Stimulated activated CD8-positive, alpha-beta memory T cell treated with anti-CD3 and anti-CD28 coated beads, Interleukin-4, amount 100 ng/mL, for 4 hours (primary cell): Measurements from ENCODE around the gene IPP.
"Not testable (repeated sequence)": the region's sequence is repeated elsewhere in the genome, so short reads cannot be mapped to it uniquely, and the experiment has no call there.

Experiments used
- DNase-seq, 2 donors: peaks; one replicate each; pipeline ENCODE4 v3.0.0-alpha.2; 2020; ENCODE audit warnings: low read depth in 2 of 2, low spot score in 1 of 2

The IPP gene

DNA sequence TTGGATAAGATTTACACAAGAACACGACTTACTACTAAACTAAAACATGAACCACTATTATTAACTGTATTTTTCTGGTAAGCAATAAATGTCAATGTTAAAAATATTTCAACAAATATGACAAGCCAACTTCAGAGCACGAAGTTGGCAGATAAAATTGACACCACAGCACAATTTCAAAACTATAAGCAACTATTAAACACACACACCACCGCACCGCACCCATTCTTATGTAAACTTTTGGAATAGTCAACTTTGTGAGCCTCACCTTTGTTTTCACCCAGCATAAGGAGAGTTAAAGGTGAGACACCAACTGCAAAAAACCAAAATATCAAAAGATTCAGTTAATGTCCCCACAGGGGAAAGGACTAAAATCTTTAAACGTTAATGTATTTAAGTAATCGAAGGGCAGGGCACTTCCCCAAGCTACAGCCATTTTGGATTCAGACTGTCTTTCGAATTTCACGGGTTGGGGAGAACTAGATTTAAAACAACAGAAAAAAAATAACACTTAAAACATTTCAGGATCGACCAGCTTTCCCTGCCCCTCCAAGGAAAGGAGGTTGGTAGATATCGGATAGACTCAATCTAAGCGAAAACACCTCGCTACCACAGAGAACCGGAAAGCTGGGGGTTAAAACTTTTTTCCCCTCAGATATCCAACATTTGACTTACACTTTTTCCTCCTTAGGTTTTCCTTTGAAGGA, 65.0 kb downstream of the IPP start:
- no peak for DNase-seq

DNA sequence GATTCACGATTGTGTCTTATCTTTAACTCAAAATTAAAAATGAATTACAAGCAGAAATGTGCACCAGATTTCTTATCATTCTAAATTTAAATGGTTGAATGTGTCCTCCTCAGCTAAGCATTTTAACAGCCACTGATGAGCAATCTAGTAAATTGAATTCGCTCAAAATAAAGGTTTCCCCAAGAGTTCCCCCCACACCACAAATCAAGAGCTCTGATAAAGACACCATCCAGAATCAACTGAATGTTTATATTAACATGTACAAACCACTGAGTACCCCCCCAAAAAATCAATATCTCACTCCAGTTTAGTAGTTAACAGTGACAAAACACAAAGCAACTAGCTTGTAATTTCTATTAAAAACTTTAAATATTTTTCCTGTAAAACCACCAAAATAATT, 66.1 kb downstream of the IPP start:
- DNase-seq: no peak

DNA sequence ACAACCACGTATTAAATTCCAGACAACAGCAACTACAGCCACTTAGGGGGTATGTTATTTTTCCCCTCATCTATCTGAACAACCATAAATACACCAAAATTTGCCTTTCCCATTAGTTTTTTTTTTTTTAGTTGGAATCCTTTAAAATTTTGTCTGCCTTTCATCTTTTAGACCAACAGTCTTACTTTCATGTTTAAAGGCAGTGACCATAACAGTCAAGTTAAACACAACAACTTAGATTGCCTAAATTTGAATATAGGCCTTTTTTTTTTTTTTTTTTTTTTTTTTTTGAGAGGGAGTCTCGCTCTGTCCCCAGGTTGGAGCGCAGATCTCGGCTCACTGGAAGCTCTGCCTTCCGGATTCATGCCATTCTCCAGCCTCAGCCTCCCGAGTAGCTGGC, 67.5 kb downstream of the IPP start:
- no peak for DNase-seq

DNA sequence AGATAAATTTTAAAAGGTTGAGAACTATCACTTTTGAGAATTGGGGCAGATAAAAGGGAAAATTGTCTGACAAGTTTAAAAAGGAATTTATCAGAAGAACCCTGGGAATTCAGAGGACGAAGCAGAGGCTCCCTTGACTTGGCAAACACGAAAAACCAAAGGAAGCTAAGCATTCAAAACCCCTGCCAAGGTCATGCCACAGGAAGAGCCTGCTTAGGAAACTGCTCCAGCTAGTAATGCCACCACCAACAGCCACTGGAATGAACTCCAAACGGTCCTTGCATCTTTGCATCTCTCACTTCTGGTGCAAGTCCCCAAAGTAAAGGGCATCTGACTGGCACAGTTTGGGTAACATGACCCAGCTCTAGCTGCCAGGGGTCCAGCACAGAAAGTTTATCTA, 71.3 kb downstream of the IPP start:
- DNase-seq: no peak

DNA sequence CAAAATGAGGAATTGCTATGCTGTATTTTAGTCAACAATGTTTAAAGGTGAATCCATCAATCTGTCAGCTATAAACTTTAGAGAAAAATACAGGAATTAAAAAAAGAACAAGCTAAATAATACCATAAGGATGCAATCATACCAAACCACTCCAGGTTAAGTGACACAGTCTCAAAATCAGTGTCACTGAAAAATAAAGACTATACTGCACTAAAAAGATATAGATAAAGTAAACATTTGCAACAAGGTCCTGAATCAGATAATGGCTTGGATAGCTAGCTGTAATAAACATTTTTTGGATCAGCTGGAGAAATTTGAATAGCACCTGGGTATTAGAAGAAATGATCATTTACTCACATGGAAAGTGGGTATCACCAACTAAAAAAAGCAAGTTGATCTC, 72.0 kb downstream of the IPP start:
- DNase-seq: no peak

DNA sequence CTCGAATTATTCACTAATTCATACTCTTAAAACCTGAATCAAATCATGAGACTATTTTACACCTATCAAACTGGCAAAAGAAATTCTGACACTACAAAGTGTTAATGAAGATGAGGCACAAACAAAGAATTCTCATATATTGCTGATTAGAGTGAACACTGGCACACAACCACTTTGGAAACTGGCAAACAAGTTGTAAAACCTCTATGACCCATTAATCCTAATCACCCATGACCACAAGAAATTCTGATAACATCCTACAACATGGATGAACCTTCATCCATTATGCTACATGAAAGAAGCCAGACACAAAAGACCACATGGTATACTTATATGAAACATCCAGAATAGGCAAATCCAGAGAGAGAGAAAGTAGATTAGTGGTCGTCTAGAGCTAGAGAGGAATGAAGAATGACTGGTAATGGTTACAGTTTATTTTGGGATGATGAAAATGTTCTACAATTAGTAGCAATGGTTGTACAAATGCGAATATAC, 72.7 kb downstream of the IPP start:
- no peak for DNase-seq

DNA sequence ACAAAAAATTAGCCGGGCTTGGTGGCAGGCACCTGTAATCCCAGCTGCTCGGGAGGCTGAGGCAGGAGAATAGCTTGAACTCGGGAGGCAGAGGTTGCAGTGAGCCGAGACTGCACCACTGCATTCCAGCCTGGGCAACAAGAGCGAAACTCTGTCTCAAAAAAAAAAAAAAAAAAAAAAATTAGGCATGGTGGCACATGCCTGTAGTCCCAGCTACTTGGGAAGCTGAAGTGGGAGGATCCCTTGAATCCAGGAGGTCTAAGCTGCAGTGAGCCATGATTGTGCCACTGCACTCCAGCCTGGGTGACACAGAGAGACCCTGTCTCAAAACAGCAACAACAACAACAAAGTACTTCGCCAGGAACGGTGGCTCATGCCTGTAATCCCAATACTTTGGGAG, 73.9 kb downstream of the IPP start:
- not testable (repeated sequence) for DNase-seq

DNA sequence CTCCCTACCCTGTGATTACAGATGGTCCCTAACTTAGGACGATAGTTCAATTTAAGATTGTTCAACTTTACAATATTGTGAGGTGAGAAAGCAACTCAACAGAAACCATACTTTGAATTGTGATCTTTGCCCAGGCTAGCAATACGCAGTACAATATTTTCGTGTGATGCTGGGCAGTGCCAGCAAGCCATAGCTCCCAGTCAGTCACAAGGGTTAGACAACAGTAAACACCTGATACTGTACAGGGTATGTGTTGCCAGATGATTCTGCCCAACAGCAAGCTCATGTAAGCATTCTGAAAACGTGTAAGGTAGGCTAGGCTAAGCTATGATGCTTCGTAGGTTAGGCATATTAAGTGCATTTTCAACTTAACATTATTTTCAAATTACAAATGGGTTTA, 76.0 kb downstream of the IPP start:
- DNase-seq: no peak

DNA sequence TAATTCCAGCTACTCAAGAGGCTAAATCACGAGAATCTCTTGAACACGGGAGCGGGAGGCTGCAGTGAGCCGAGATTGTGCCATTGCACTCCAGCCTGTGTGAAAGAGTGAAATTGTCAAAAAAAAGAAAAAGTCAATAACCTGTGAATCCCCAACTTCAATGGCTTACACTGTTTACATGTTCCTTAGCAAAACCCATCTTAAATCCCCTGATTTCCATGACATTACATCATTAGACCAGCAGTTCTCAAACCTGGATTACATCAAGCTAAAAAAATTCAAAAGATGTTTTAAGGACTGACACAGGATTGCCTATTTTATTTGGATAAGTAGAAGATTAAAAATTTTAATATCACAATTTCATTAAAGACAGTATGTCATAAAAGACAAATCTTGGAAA, 76.5 kb downstream of the IPP start:
- no peak for DNase-seq

DNA sequence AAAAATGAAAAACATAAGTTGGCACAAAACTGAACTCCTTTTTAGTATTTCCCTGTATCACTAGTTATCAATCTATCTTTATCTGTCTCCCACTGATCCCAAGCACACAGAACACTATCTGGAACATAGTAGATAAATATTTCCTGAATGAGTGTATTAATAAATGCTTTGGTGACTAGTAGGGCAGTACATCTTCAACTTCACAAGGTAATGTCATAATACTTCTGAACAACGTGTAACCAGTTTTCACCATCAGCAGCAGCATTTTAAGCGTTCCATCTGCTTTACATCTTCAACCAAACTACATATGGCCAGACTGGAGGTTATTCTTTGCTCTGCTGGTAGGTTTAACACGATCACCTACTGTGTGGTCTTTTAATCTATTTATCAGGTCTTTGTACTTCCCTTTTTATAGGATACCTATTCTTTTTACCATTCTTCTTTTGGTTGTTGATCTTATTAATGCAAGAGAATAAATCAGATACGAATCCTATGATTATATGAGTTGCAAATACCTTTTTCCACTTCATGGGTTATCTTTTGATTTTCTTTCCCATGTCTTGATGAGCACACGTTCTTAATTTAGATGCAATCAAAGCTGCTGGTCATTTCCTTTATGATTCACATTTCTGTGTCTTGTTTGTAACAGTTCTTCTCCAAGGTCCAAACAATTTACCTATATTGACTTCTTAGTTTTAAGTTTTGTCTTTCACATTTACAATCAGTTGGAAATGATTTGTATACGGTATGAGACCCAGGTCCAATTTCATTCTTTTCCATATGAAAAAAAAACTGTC, 80.4 kb downstream of the IPP start:
- DNase-seq: no peak

DNA sequence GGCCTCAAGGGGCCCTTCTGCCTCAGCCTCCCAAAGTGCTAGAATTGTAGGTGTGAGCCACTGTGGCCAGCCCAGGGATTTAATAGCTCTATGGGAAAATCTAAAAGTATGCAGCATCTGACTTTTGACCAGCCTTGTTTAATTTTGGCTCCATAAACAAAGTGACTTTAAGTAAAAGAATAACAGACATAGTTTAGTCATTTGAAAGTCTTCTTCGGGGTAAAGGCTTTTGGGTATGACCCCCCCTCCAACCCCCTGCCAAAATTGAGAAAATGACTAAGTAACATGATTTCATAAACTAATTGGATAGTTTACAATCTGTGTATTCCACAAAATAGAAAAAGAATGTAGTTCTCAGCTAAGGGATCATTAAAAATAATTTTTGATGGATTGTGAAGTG, 81.1 kb downstream of the IPP start:
- DNase-seq: no peak

DNA sequence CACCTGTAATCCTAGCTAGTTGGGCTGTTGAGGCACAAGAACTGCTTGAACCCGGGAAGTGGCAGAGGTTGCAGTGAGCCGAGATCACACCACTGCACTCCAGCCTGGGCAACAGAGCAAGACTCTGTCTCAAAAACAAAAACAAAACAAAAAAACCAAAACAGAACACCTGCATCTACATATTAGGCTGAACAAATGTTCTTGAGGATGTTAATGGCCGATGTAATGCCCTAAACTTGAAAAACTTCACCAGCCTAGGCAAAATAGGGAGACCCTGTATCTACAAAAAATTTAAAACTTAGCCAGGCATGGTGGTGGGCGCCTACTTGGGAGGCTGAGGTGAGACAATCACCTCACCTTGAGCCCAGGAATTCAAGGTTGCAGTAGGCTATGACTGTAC, 81.9 kb downstream of the IPP start:
- no peak for DNase-seq

DNA sequence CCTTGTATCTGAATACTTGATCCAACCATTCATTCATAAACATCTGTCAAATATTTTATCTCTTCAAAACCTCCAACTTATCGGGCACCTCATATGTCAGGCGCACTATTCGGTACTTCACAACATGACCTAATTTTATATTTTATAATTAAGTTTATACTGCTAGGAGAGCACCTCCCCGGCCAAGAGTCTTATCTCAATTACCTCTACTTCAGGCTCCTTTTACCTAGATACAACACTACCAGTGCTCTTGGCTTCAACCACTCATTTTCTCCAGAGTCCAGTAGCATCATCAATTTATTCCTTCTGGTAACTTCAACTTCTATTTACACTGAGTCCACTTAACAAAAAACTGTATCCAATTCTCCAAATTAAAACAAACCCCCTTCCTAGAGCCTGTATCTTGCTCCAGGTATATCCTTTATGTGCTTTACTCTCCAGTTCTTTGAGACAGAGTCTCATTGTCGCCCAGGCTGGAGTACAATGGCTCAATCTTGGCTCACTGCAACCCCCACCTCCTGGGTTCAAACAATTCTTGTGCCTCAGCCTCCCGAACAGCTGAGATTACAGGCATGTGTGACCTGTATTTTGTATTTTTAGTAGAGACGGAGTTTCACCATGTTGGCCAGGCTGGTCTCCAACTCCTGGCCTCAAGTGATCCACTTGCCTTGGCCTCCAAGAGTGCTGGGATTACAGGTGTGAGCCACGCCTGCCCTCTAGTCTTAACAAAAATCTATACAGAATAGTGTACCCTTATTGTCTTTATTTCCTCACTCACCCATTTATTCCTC, 82.9 kb downstream of the IPP start:
- DNase-seq: no peak

DNA sequence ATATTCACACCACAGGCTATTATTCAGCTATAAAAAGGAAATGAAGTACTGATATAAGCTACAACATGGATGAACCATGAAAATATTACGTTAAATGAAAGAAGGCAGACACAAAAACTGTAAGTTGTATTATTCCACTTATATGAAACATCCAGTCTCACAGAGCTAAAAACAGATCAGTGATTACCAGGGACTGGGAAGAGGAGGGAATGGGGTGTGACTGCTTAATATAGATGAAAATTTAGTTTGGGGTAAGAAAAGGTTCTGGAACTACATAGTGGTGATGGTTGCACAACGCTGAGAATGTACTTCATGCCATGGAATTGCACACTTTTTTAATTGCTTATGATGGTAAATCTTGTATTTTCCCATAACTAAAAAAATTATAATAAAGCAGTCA, 83.6 kb downstream of the IPP start:
- DNase-seq: no peak

DNA sequence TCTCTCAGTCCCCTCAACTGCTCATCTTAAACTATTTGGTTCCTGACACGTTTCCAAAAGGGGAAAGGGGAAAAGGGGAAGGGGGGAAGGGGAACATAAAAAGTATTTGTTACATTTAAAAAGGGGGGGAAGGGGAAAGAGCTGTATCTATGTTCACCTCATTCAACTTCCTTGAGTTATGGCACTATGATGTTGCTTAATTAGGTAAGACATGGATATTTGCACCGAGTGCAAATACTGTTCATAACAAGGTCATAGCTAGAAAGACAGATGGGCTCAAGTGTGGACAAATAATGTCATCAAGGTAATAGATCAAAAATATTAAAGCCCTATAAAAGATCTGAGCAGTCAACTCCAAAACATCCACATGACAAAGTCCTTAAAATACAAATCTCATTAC, 90.1 kb downstream of the IPP start:
- no peak for DNase-seq

DNA sequence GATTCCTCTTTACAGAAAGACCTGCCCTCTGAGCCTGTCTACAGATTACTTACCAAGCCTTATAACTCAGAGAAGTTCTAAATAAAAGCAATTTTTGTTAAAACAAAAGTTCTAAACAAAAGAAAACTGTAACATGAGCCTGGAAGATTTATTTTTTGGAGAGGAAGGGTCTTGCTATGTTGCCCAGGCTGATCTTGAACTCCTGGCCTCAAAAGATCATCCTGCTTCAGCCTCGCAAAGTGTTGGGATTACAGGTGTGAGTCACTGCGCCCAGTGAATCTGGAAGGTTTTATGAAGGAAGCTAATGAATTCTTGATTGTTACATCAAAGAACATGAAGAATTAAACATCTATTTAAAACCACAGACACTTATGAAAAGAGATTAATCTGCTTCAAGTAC, 91.2 kb downstream of the IPP start:
- no peak for DNase-seq

DNA sequence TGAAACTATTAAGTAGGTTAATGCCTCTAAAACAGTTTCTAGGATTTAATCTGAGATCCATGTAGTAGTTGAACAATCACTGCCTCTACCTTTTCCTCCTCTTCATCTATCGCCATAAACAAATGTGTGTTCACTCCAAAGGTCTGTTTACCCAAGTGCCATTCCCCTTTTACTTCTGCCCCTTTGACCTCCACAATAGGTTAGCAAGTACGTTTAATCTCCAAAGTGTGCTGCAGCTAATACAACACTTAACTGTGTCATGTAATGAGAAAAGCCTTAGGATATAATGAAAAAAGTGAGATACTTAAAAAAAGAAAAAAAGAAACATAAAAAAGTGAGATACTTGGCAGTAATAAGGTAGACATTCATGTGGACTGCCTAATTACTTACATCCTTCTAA, 92.3 kb downstream of the IPP start:
- no peak for DNase-seq

DNA sequence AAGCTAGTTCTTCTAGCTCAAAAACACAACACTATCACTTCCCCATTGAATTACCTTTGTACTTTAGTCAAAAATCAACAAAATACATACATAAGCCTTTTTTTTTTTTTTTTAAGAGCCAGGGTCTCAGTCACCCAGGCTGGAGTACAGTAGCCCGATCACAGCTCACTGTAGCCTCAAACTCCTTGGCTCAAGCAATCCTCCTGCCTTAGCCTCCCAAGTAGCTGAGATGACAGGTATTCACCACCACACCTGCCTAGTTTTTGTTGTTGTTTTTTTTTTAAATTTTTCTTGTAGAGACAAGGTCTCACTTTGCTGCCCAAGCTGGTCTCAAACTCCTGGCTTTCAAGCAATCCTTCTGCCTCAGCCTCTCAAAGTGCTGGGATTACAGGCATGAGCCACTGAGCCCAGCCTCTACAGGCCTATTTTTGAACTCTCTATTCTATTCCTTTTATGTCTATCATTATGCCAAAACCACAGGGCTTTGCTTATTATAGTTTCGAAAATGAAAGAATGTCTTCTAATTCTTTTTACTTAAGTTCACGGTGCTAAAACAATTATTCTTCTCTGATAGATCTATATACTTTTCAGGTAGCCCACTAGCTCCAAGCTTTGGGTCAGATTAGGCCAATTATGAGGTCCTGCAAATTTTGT, 93.8 kb downstream of the IPP start:
- DNase-seq: no peak

DNA sequence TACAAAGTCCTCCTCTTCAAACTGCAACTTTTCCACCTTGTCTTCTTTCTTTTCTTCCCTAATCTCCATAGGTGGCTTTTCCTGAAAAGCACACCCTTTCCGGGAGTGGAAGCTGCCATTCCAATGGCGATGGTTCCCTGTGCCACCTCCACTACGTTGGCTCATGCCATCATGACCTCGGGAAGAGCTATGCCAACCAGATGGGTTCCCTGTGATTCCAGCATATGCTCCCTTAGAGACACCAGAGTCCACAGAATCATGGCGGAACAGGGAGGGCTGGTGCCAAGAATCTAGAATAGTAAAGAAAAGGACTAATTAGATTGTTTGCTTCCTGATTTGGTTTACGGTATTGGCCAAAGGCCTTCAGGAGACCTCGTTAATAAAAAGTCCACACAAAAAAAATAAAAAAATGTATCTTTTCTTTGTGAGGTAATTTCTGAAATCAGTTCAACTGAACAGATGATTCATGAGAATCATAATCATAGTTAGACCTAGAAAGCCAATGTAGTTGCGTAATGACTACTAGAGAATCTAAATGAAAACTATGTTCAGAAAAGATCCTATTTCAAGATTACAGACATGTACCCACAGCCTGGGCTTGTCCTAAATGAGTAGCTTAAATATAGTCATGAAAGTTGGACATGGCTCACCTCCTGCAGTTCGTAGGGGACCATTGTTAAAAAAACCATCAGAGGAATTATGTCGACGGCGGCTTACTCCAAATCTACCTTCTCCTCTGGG, 95.7 kb downstream of the IPP start:
- DNase-seq: no peak
